ENCODE measurements around the gene TMEM184B. TPM values are rescaled to one million over a fixed set of nuclear protein-coding genes. Genes with fewer than 3 reads are reported as not detected.

TMEM184B gene
- total RNA-seq, 1 donor from 2014 or later: 62.8 TPM

- TF ChIP-seq, protein P1, sequence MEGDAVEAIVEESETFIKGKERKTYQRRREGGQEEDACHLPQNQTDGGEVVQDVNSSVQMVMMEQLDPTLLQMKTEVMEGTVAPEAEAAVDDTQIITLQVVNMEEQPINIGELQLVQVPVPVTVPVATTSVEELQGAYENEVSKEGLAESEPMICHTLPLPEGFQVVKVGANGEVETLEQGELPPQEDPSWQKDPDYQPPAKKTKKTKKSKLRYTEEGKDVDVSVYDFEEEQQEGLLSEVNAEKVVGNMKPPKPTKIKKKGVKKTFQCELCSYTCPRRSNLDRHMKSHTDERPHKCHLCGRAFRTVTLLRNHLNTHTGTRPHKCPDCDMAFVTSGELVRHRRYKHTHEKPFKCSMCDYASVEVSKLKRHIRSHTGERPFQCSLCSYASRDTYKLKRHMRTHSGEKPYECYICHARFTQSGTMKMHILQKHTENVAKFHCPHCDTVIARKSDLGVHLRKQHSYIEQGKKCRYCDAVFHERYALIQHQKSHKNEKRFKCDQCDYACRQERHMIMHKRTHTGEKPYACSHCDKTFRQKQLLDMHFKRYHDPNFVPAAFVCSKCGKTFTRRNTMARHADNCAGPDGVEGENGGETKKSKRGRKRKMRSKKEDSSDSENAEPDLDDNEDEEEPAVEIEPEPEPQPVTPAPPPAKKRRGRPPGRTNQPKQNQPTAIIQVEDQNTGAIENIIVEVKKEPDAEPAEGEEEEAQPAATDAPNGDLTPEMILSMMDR (IDR thresholded peaks at IDR 0.05; ENCODE audit: unreplicated experiment): no peak
- H3K9me3 Mint-ChIP-seq: no peaks in the 10 kb centered on the region
- no peak overlapping the region for H3K27ac Mint-ChIP-seq
- H3K4me3 Mint-ChIP-seq: peak overlapping the region; percentile 82
- H3K27me3 Mint-ChIP-seq (ENCODE audit: low read depth): no peaks in the 10 kb centered on the region
- H3K36me3 Mint-ChIP-seq: no peaks in the 10 kb centered on the region
- DNase-seq (ENCODE audit: low spot score in 2 of 2, unreplicated experiment in 2 of 2): no peak
- H3K4me1 Mint-ChIP-seq: peaks cover 1% of the 10 kb centered on the region
These were observed 68.8 kb downstream of the TMEM184B start for GRCh38 chr22:38203855-38204514.

- peak overlapping the region; percentile 83 for H3K27ac Mint-ChIP-seq
- peak overlapping the region; percentile 82 for H3K4me3 Mint-ChIP-seq
- no peaks in the 10 kb centered on the region for H3K36me3 Mint-ChIP-seq
- no peaks in the 10 kb centered on the region for H3K9me3 Mint-ChIP-seq
- no peaks in the 10 kb centered on the region for H3K27me3 Mint-ChIP-seq (ENCODE audit: low read depth)
- peaks cover 1% of the 10 kb centered on the region for H3K4me1 Mint-ChIP-seq
- peak in 1 of 2 experiments; percentile 55 for DNase-seq (ENCODE audit: low spot score in 2 of 2, unreplicated experiment in 2 of 2)
- TF ChIP-seq, protein P1 (IDR thresholded peaks at IDR 0.05; ENCODE audit: unreplicated experiment): no peak
These were observed 69.6 kb downstream of the TMEM184B start for GRCh38 chr22:38203090-38203810.

- no peaks in the 10 kb centered on the region for H3K36me3 Mint-ChIP-seq
- H3K4me3 Mint-ChIP-seq: peak overlapping the region; percentile 82
- H3K27ac Mint-ChIP-seq: peak overlapping the region; percentile 83
- DNase-seq (ENCODE audit: low spot score in 2 of 2, unreplicated experiment in 2 of 2): peak; percentile 69 to 79
- no peaks in the 10 kb centered on the region for H3K27me3 Mint-ChIP-seq (ENCODE audit: low read depth)
- H3K4me1 Mint-ChIP-seq: peaks cover 1% of the 10 kb centered on the region
- no peaks in the 10 kb centered on the region for H3K9me3 Mint-ChIP-seq
- TF ChIP-seq, protein P1 (IDR thresholded peaks at IDR 0.05; ENCODE audit: unreplicated experiment): no peak
These were observed 70.2 kb downstream of the TMEM184B start for GRCh38 chr22:38202437-38203089.

DNA sequence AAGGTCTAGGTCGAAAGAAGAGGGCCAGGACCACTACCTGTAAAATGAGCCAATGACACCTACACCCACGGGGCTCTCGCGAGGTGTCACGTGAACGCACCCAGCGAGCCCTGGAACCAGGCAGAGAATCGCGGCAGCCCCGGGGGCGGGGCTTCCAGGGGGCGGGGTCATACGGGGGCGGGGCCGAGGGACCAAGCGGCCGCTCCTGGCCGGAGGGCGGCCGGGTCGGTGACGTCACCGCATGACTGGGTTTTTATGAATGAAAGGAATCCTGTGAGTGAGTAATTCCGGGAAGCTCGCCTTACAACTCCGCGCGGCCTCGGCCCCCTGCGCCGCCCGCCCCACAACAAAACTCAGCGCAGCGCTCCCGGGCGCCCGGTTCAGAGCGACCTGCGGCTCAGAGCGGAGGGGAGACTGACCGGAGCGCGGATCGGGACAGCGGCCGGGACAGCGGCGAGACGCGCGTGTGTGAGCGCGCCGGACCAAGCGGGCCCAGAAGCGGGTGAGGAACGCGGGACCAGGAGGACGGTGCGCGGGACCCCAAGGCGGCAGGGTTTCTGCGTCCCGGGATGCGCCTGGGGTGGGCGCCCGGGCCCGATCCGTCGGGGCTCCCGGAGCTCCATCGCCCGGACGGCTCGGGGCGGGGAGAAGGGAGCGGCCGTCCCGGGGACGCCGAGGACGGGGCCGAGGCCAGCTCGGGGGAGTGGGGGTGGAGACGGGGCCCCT is 70.9 kb downstream of the TMEM184B start, which contains the start of gene MAFF:
Gene MAFF (plus strand): TSS at position 284 of the 726 bp plus-strand sequence. CDS start 11,860 bp downstream, outside the sequence.
- peak; percentile 89 to 95 for DNase-seq (ENCODE audit: low spot score in 2 of 2, unreplicated experiment in 2 of 2)
- no peaks in the 10 kb centered on the region for H3K27me3 Mint-ChIP-seq (ENCODE audit: low read depth)
- TF ChIP-seq, protein P1 (IDR thresholded peaks at IDR 0.05; ENCODE audit: unreplicated experiment): no peak
- H3K4me3 Mint-ChIP-seq: peak within 1 kb of the TSS; percentile 86
- H3K9me3 Mint-ChIP-seq: no peaks in the 10 kb centered on the region
- peaks cover 1% of the 10 kb centered on the region for H3K4me1 Mint-ChIP-seq
- no peaks in the 10 kb centered on the region for H3K36me3 Mint-ChIP-seq
- peak within 1 kb of the TSS; percentile 97 for H3K27ac Mint-ChIP-seq

GRCh38 chr22:38201371-38201710 is 71.5 kb downstream of the TMEM184B start:
- Mint-ChIP-seq H3K36me3 (no peaks in the 10 kb centered on the region), H3K27ac (peak overlapping the region; percentile 97), H3K4me1 (peaks cover 1% of the 10 kb centered on the region), H3K9me3 (no peaks in the 10 kb centered on the region), H3K4me3 (peak overlapping the region; percentile 86), H3K27me3 (ENCODE audit: low read depth) (no peaks in the 10 kb centered on the region)
- DNase-seq (ENCODE audit: low spot score in 2 of 2, unreplicated experiment in 2 of 2): no peak
- TF ChIP-seq, protein P1 (IDR thresholded peaks at IDR 0.05; ENCODE audit: unreplicated experiment): no peak
